GM12873 (cell line): Measurements from ENCODE around the gene WRNIP1.

Experiments used
- TF ChIP-seq, protein P1 (sequence below): IDR thresholded peaks from 2 replicates; pipeline ENCODE4 v1.5.1; 2012; ENCODE audit warnings: low read depth, mild to moderate bottlenecking, moderate library complexity, low read length, control low read depth; ENCODE audit not compliant: insufficient read depth; ENCODE audit errors: missing control alignments

WRNIP1 gene

DNA sequence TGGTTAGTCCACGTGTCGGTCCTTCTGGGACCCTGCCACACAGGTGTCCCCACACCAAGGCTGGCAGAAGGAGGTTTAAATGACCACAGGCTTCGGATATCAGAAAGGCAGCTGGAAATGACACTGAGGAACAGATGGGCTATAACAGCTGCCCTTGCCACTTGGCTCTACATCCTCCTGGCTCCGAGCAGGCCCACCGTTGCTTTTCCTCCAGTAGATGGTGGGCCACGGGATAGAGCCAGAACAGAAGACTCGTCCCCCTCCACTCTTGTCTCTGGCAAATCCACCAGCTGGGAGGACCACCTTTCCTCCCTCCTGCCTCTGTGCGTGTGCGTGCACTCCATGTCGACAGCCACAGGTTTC is 17.6 kb downstream of the WRNIP1 start:
- TF ChIP-seq, protein P1, sequence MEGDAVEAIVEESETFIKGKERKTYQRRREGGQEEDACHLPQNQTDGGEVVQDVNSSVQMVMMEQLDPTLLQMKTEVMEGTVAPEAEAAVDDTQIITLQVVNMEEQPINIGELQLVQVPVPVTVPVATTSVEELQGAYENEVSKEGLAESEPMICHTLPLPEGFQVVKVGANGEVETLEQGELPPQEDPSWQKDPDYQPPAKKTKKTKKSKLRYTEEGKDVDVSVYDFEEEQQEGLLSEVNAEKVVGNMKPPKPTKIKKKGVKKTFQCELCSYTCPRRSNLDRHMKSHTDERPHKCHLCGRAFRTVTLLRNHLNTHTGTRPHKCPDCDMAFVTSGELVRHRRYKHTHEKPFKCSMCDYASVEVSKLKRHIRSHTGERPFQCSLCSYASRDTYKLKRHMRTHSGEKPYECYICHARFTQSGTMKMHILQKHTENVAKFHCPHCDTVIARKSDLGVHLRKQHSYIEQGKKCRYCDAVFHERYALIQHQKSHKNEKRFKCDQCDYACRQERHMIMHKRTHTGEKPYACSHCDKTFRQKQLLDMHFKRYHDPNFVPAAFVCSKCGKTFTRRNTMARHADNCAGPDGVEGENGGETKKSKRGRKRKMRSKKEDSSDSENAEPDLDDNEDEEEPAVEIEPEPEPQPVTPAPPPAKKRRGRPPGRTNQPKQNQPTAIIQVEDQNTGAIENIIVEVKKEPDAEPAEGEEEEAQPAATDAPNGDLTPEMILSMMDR, result no peak

DNA sequence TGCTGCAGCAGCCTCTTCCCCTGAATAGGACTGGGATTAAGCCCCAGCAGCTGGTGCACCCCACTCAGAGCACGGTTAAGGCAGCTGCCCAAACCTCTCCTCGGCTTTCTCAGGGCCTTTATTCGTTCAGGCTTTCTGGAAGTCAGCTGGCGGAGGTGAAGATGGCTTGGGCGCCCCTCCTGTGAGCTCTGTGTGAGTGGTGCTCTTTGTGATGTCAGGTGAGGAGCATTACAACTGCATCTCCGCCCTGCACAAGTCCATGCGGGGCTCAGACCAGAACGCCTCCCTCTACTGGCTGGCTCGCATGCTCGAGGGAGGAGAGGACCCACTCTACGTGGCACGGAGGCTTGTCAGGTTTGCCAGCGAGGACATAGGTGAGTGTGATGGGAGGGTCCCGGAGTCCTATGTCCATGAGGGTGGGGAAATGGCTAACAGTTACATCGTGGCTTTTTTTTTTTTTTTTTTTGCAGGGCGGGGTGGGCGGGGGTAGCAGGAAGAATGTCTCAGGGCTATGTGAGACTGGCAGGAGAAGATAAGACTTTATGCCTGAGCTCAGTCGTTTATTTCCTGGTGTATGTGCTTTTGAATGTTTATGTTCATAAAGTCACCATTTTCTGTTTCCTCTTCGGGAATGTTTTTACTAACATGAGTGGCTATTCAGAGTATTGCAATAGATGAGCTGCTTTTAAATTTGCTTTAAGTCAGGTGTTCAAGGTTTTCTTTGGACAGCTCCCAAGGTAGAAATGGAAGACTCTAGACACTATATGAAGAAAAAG is 18.2 kb downstream of the WRNIP1 start:
- TF ChIP-seq, protein P1, result no peak

DNA sequence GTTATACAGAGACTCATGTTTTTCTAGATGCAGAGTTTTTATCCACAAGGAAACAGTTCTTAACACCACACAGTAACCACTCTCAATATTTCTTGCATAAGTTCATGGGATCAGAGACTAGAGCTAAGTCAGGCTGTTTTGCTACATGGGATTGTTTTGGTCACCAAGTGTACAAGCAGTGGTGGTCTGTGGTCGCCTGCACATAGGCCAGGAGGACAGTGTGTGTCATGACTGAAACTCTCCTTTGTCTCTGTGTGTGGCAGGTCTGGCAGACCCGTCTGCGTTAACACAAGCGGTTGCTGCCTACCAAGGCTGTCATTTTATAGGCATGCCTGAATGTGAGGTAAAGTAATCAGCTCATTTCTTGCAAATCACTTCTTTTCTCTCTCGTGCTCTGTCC is 18.9 kb downstream of the WRNIP1 start:
- TF ChIP-seq, protein P1, result no peak

DNA sequence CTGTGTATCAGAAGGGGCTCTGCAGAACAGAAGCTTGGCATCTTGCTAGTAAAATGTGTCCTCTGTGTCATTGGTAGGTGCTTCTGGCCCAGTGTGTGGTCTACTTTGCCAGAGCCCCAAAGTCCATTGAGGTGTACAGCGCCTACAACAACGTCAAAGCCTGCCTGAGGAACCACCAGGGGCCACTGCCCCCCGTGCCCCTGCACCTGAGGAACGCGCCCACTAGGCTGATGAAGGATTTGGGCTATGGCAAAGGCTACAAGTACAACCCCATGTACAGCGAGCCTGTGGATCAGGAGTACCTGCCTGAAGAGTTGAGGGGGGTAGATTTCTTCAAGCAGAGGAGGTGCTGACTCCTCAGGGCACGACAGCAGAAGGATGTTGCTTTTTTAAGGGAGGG is 19.7 kb downstream of the WRNIP1 start:
- TF ChIP-seq, protein P1, result no peak

DNA sequence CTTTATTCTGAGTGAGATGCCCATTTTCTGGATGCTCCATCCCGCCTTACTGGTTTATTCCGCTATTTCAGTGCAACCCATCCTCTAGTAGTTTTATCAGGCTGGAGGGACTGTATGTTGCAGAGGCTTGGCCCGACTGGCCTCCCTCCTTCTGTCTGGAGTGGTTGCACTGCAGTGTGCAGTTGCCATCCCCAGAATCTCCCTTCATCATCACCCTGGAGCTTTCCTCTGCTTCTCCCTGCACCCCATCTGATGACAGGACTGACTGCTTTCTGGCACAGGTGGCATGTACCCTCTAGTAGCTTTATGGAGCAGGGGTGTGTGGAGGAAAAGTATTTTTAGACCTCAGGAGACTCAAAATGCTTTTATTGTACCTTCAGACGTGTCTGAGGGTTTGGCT is 21.1 kb downstream of the WRNIP1 start:
- TF ChIP-seq, protein P1, result no peak

DNA sequence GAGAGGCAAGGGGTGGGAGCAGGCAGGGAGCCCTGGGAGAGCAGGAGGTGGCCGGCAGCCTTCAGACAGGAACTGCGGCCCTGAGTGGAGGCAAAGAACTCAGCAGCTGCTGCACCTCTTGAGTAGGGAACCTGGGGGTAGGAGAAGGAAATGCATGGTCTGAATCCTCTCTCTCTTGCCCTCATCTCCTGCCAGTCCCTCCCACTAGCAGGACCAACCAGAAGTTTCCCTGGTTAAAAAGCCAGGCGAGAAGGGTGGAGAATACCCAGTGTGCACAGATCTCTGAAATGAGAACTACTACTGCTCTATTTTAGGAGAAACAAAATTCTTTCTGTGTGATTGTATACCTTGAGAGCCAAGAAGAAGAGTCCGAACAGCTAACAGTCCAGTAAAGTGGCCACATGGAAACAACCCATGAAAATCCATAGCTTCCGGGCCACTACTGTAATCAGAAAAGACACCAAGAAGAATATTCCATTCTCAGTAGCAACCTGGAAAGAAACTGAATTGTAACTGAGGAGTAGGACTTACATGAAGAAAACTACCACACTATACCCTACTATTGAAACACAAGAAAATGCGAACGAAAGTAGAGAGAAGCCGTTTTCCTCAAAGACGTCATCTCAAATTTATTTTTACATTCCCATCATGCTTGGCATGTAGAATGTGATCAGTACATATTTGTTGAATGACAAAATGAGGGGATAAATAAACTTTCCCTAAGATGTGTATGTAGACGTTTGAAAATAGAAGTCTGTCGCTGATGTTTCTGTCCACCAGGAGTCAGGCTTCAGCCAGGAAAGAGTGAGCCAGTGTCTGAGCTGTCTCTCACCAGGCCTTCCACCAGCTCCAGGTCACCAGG is 25.6 kb downstream of the WRNIP1 start:
- TF ChIP-seq, protein P1, result peak; percentile 73

DNA sequence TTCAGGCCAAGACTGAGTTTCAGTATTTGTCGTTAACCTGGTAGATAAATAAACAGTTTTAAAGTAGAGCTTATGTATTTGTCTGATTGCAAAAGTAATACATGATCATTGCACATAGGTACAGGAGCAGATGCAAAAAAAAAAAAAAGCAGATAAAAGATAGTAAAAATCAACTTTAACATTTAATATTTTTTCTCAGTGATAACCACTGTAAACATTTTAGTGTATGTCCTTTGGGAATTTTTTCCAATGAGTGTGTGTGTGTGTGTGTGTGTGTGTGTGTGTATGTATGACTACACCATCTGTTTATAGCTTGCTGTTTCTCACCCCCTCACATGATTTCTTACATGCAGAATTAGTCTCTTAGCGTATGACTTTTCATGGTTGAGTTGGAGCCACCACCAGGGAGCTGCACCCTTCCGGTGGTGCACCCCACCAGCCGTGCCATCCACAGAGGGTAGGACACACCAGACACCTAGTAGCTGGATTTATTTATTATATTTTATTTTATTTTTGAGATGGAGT is 26.3 kb downstream of the WRNIP1 start:
- TF ChIP-seq, protein P1, result no peak
